GM12873 (cell line): ENCODE results near the gene CPNE2.

Experiments used
- TF ChIP-seq, protein P1 (sequence below): IDR thresholded peaks from 2 replicates; pipeline ENCODE4 v1.5.1; 2012; ENCODE audit warnings: low read depth, mild to moderate bottlenecking, moderate library complexity, low read length, control low read depth; ENCODE audit not compliant: insufficient read depth; ENCODE audit errors: missing control alignments

CPNE2 gene

DNA sequence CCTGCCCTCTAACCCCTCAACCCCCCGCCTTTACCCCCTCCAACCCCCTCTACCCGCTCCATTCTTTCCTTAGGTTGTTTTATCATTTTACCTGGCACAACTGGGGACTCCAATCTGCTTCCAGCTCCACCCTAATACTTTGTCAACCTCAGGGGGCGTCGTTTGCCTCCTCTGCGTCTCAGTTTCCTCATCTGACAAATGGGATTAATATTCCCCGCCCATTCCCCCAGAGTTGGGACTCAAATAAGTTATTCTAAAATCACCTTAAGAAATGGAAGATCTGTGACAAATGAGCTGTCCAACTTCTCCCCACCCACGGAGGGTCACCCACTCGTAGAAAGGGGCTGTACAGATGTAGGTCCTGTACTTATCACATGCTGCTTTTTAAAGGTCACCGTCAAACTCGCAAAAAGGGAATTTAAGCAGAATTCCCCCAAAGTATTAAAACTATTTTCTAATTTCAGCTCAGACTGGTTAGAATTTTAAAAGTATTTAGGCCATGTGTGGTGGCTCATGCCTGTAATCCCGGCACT lies 40.6 kb upstream of the CPNE2 start:
- TF ChIP-seq, protein P1, sequence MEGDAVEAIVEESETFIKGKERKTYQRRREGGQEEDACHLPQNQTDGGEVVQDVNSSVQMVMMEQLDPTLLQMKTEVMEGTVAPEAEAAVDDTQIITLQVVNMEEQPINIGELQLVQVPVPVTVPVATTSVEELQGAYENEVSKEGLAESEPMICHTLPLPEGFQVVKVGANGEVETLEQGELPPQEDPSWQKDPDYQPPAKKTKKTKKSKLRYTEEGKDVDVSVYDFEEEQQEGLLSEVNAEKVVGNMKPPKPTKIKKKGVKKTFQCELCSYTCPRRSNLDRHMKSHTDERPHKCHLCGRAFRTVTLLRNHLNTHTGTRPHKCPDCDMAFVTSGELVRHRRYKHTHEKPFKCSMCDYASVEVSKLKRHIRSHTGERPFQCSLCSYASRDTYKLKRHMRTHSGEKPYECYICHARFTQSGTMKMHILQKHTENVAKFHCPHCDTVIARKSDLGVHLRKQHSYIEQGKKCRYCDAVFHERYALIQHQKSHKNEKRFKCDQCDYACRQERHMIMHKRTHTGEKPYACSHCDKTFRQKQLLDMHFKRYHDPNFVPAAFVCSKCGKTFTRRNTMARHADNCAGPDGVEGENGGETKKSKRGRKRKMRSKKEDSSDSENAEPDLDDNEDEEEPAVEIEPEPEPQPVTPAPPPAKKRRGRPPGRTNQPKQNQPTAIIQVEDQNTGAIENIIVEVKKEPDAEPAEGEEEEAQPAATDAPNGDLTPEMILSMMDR = no peak

- TF ChIP-seq, protein P1 = no peak
Observed at GRCh38 chr16:57053206-57053605, 39.2 kb upstream of the CPNE2 start.

DNA sequence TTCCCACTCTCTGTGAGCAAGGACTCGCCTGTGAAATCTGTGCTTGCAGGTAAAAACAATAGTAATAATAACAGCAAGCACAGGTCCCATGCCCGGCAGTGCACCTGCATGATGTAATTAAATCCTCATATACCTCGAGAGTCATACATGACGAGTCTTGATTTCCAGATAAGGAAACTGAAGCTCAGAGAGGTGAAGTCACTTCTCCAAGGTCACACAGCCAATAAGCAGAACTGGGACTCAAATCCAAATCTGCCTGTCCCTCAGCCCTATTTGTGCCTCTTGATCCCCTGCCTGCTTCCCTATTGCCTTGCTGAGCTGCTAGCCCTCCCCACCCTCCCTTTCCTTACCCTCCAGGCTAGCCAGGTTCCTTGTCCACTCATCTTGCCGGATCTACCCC lies 38.0 kb upstream of the CPNE2 start:
- TF ChIP-seq, protein P1 = no peak

DNA sequence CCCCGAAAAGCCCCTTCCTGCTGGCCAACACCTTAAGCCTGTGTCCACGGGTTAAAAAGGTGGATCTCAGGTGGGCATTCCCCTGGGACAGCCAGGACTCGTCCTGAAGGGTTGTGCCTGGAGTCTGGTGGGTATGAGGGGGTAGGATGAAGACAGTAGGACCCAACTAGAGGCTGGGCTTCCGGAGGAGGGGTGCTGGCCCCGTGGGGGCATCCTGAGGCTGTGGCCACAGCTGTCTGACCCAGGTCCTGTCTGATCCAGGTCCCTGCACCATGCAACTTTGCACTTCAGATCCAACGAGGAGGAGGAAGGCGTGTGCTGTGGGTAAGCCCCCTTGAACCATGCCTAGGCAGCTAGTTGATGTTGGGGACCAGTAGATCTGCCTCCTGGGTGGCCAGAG lies 37.6 kb upstream of the CPNE2 start:
- TF ChIP-seq, protein P1 = no peak

- TF ChIP-seq, protein P1 = no peak
Observed at GRCh38 chr16:57055671-57056070, 36.7 kb upstream of the CPNE2 start.

DNA sequence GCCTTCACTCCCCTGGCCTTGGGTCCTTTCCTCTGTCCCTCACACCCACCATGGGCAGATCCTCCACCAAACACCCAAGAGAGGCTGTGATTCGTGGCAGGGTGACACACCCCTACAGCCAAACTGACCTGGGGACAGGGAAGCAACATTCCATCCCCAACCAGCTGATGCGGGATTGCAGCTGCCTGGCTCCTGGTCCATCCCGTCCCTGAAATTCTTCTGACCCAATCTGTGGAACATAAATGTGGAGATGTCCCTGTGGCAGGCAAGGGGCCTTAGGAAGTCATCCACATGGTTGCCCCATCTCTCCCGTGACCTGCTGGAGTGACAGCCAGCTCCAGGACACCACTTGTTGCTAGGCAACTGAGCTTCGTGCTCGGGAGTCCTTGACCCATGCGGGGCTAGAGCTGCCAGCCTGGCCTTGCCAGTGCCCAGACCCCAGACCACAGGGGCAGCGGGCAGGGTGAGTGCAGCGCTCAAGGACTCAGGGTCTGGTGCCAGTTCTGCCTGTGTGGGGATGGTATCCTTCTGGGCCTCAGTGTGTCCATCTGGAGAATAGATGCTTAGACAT lies 34.0 kb upstream of the CPNE2 start:
- TF ChIP-seq, protein P1 = no peak

DNA sequence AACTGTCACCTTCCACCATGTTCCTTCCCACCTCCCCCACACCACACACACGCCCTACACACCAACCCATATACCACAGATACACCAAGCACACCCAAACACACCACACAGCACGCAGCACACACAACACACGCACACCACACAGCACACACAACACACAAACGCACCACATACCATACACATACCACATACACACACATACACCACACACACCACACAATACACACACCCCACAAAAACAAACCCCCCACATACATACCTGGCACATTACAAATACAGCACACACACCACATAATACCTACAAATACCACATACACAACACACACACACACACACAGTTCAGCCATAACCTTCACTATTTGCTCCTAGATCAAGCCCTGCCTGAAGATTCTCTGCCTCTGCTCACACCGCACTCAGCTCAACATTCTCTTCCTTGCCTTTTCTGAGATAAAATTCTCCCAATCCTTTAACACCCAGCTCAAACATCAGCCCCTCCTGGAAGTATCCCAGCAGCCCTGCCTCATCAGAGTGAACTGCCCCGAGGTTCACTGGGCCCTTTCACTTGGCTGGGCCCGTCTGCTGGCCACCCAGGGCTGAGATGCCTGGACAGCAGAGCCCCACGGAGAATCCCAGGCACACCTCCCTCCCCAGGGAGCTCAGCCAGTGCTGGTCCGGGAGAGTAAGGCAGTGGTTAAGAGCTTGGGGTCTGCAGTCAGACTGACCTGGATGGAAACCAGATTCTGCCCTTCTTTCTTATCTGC lies 31.9 kb upstream of the CPNE2 start:
- TF ChIP-seq, protein P1 = no peak
